A673 (cell line): ENCODE results near the gene MFNG.
A peak's percentile ranks its signal among the peaks of the same experiment; 100 is the strongest.

ENCODE experiments used
- CTCF ChIP-seq: fragments of 300-800, 200-600 bp; sonication (generic); conservative IDR thresholded peaks from 2 replicates; pipeline ENCODE4 v1.5.1; 2017; ENCODE audit warnings: low read depth, mild to moderate bottlenecking, antibody characterized with exemption, low read length, moderate library complexity, mixed read lengths
- EZH2 ChIP-seq: fragments of 200-600 bp; sonication (generic); IDR thresholded peaks from 2 replicates; pipeline ENCODE4 v1.6.1; 2017; ENCODE audit warnings: borderline replicate concordance, low read depth, mild to moderate bottlenecking, mixed read lengths, antibody characterized with exemption, low read length; ENCODE audit not compliant: poor library complexity, severe bottlenecking

DNA sequence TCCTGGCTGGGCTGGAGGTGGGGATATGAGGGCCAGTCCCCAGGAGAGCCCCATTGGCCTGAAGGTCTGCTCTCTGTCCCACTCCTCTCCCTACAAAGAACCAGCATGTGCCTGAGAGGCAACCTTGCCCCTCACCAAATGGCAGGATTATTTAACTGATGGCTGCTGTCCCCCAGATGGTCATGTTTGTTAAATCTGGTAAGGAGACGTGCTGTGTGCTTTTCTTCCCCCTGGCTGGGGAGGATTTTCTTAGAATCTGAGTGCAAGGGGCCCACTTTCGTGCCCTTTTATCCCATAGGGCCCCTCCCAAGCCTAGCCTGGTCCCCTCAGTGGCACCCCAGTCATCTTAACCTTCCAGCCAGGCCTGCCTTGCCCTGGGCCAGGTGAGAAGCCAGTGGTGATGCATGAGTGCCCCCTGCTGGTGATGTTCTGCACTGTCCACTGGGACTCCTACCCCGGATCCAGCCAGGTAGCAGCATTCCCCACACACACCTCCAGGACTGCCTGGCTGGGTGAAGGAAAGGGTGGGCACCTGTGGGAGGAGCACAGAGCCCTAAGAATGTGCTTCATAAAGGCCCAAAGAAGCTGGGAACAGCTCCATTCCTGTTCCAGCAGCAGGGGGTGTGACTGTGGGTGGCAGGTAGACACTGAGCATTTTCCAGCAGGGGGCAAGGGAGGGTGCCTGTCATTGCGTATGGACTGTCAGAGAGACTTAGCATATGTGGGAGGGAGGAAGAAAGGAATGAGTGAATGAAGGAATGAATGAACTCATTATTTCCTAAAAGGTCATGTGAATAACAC, 28.9 kb downstream of the MFNG start:
- TF ChIP-seq CTCF (peak; percentile 93), EZH2 (no peak)
